ENCODE measurements around the gene FRY. TPM values are rescaled to one million over a fixed set of nuclear protein-coding genes. Genes with fewer than 3 reads are reported as not detected.
A peak's percentile ranks its signal among the peaks of the same experiment; 100 is the strongest.

FRY gene
- total RNA-seq, 1 experiment from 2014 or later: 3.5 TPM

DNA sequence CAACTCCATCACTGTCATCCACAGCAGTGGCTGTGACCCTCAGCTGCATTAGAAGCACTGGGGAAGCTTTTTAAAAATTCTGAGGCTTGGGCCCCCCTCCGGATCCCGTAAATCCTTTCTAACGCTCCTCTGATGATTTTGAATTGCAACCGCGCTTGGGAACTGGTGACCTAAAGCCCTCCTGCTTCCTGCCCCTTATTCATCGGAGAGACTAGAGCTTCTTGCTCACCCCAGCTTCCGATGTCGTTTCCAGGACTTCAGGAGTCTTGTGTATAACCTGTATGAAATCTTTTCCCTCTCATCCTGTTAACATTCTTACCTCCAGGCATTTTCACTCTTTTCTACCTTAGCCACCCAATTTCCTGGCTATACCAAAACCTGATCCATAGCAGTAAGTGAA, 268.8 kb downstream of the FRY start:
- no peak for DNase-seq (ENCODE audit: low read depth)

DNA sequence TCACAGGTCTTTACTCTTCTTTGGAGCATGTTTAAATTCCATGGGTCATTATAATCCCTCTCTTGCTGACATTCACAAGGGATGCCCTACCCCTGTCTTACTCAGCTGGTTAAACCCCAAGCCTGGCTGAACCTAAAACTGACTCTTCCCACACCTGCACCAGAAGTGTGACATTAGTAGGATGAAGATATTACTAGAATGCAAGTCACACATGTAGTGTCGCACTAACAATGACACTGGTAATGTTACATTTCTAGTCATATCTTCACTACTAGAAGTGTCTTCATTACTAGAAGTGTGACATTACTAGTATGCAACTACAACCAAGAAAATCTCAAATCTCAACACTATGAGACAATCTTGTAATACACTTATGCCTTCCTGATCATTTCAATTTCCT, 269.3 kb downstream of the FRY start:
- no peak for DNase-seq (ENCODE audit: low read depth)

DNA sequence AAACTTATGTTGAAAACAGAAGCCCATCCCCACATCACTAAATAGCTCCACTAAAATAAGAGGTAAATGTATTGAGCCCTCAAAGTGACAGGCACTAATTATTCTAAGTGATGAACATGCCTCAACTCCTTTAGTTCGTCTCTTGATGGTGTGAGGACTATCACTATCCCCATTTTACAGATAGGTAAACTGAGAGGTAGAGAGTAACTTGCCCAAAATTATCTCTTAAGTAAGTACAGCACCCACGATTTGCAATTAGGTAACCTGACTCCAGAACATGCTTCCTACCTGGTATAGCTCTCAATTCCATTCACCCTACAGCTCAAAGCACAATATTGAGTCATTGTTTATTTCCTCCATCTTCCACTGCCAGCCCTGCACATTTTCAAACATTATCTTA, 270.9 kb downstream of the FRY start:
- DNase-seq (ENCODE audit: low read depth): no peak

DNA sequence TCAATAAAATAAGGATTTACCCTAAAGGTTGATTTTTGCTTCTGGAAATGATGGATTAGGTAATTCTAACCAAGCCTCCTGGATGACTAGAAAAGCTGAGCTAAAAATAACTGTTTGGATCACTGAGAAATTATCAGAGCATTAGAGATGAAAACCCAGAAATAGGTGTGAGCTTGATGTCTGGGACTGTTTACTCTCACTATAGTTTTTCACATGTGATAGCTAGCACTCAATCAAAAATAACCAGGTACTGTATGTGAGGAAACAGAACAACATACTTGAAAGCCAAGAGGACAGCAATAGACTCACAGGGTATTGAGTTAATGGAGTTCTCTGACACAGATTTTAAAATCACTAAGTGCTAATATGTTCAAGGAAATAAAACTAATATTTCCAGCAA, 274.1 kb downstream of the FRY start:
- no peak for DNase-seq (ENCODE audit: low read depth)

DNA sequence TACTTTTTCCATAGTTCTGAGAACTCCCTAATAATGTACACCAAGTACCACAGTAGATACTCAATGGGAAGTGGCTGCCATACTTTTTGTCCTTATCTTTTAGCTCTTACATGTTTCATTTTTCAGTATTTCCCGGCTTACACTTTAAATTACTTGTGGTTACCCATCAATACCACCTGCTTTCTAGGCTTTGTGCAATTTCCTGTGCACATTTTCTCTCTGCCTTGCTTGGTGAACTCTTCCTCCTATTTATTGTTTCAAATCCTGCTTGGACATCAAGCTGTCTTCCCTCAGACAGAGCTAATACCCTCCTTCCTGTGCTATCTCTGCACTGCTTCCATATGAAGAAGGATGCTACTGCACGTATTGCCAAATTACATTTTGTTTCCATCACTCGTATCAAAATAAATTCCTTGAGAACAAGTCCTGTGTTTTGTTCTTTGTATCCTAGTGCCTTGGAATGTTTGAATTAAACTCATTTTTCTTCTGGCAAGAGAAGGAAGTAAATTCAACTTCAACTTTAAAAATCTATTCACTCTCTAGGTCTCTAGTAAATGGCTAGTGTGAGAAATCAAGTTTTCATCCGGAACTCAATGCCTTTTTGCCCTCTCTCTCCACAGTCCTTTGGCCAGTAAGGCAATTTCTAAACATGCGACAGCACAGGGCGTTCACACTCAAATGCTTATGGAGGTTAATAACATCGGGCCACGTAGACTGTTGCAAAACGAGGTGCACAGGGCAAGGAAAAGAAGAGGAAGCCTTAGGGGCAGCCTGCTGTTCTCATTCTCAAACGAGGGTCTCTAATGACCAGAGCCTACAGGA, 277.9 kb downstream of the FRY start:
- DNase-seq (ENCODE audit: low read depth): no peak

DNA sequence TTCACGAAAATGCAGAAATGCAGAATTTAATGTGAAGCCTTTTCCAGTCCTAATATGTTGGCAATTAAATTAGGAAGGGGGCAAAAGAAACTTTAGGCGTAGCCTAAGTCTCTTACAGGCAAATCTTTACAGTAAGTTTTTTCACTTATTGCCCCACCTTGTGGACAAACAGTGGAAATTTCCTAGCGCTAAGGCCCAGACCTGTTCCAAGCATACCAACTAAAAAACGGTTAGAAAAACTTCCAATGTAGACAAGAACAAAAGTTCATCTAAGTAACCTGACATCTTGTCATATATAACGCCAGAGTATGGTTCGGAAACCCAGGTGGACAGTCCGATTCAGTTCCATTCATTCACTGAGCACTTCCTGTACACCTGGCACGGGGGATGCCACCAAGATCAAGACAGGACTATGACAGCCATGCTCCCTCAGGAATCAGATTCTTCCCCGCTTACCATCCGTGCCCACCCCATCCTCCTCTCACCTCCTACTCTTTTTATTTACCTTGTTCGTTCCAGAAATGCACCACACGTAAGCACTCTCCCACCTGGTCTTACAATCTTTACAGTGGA, 278.6 kb downstream of the FRY start:
- peak; percentile 65 for DNase-seq (ENCODE audit: low read depth)

DNA sequence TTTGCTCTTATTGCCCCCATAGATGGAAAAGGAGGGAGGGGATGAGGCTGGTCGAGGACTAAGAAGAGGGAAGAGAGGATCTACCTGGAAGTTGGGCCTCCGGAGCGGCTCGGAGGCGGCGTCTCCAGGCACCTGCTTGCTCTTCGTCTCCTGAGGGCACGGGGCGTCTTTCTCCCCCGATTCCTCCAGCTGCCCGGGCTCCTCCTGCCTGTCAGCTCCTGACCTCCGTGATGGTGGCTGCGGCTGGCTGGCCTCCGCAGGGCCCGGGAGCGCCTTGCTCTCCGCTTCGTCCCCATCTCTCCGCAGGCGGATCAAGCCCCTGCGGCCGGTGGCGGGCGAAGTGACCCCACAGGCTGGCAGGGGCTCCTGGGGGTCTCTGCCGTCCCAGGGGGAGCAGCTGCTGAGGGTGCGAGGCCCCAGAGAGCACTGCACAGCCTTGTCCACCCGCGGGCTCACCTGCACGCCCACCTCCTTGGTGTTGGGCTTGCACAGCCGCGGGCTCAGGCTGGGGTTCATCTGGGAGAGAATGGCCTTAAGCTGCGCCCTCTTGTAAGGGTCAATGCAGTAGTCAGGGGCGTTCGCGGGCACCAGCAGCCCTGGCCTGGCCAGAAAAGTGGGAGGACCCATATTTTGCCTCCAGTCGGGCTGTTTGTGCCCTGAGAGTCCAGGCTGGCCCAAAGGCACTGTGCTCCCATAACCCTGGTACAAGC, 279.8 kb downstream of the FRY start:
- DNase-seq (ENCODE audit: low read depth): no peak

DNA sequence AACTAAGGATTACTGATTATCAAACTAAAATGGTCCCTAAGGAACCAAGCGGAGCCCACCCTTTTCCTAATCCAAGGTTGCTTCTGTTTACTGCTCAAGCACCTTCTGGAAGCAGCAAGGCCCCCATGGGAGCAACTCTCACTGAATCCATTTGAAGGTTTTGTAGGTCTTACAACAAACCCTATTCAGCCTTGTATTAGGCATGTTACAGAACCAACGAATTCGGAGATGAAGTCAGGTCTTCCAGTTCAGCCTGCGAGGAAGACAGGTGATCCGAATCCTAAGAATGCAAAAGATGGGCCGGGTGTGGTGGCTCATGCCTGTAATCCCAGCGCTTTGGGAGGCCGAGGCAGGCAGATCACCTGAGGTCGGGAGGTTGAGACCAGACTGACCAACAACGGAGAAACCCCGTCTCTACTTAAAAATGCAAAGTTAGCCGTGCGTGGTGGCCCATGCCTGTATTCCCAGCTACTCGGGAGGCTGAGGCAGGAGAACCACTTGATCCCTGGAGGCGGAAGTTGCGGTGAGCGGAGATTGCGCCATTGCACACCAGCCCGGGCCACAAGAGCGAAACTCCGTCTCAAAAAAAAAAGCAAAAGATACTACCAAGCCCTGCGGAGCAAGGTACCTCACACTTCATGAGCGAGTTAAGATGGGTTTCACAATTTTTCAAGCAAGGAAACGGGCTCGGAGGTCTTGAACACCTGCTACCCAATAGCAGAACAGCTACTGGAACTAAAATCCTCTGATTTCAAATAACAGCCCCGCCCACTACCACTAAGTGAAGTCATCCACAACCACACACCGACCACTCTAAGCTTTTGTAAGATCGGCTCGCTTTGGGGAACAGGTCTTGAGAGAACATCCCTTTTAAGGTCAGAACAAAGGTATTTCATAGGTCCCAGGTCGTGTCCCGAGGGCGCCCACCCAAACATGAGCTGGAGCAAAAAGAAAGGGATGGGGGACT, 283.0 kb downstream of the FRY start:
- no peak for DNase-seq (ENCODE audit: low read depth)

DNA sequence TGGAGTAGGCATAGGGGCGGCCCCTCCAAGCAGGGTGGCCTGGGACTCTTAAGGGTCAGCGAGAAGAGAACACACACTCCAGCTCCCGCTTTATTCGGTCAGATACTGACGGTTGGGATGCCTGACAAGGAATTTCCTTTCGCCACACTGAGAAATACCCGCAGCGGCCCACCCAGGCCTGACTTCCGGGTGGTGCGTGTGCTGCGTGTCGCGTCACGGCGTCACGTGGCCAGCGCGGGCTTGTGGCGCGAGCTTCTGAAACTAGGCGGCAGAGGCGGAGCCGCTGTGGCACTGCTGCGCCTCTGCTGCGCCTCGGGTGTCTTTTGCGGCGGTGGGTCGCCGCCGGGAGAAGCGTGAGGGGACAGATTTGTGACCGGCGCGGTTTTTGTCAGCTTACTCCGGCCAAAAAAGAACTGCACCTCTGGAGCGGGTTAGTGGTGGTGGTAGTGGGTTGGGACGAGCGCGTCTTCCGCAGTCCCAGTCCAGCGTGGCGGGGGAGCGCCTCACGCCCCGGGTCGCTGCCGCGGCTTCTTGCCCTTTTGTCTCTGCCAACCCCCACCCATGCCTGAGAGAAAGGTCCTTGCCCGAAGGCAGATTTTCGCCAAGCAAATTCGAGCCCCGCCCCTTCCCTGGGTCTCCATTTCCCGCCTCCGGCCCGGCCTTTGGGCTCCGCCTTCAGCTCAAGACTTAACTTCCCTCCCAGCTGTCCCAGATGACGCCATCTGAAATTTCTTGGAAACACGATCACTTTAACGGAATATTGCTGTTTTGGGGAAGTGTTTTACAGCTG, 283.9 kb downstream of the FRY start, which contains the start of the genes BRCA2 and ZAR1L:
Gene BRCA2 (plus strand): TSS at position 271 of the 790 bp plus-strand sequence. CDS start 953 bp downstream, outside the sequence.
Gene ZAR1L (minus strand): TSS at position 126 of the 790 bp plus-strand sequence. CDS start 3,438 bp downstream, outside the sequence.
- peak; percentile 87 for DNase-seq (ENCODE audit: low read depth)

DNA sequence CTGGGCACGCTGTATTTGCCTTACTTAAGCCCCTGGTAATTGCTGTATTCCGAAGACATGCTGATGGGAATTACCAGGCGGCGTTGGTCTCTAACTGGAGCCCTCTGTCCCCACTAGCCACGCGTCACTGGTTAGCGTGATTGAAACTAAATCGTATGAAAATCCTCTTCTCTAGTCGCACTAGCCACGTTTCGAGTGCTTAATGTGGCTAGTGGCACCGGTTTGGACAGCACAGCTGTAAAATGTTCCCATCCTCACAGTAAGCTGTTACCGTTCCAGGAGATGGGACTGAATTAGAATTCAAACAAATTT, 284.4 kb downstream of the FRY start:
- DNase-seq (ENCODE audit: low read depth): no peak

DNA sequence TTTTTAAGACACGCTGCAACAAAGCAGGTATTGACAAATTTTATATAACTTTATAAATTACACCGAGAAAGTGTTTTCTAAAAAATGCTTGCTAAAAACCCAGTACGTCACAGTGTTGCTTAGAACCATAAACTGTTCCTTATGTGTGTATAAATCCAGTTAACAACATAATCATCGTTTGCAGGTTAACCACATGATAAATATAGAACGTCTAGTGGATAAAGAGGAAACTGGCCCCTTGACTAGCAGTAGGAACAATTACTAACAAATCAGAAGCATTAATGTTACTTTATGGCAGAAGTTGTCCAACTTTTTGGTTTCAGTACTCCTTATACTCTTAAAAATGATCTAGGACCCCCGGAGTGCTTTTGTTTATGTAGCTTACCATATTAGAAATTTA, 284.9 kb downstream of the FRY start:
- DNase-seq (ENCODE audit: low read depth): no peak

DNA sequence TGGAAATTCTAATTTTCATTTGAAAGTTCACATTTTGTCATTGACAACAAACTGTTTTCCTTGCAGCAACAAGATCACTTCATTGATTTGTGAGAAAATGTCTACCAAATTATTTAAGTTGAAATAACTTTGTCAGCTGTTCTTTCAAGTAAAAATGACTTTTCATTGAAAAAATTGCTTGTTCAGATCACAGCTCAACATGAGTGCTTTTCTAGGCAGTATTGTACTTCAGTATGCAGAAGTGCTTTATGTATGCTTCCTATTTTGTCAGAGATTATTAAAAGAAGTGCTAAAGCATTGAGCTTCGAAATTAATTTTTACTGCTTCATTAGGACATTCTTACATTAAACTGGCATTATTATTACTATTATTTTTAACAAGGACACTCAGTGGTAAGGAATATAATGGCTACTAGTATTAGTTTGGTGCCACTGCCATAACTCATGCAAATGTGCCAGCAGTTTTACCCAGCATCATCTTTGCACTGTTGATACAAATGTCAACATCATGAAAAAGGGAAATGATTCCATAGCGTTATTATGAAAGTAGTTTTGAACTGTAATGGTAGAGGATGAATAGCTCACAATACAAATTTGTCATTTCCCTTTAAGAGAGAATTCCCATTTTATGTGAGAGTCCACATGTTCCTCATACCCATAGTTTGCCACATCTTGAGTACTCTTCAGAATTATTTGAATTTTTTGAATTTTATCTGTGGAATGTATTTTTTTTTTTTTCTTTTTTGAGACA, 286.3 kb downstream of the FRY start:
- no peak for DNase-seq (ENCODE audit: low read depth)

DNA sequence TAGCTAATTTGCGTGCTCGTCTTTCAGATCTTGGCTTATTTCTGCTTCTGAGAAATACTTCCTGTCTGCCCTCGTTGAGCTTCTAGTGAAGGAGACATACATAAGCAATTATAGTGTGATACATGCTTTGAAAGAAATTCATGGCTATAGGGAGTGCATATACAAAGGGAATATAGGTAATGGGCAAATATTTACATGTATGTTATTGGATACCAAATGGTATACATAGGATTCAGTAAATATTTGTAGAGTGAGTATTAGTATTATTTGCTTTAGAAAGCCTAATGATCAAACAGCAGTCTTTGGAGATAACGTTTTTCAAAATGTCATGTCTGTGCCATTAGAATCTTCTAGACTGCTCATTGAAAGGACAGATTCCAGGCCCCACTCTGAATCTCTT, 289.0 kb downstream of the FRY start:
- DNase-seq (ENCODE audit: low read depth): no peak

DNA sequence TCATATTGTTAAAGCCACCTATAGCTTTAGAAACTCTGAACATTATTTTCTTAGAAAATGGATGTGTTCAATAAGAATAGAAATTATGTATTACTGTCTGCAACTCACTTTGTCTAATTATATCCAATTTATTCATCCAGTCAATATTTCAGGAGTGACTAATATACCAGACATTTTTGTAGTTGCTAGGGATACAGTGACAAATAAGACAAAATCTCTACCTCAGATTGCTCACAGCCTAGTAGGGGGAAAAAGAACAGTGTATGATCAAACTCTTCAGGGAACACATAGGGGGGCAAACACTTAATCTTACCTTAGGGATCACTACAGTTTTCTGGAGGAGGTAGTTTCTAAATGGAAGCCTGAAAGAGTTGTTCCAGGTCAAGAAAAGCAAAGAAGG, 292.3 kb downstream of the FRY start:
- peak; percentile 63 for DNase-seq (ENCODE audit: low read depth)

DNA sequence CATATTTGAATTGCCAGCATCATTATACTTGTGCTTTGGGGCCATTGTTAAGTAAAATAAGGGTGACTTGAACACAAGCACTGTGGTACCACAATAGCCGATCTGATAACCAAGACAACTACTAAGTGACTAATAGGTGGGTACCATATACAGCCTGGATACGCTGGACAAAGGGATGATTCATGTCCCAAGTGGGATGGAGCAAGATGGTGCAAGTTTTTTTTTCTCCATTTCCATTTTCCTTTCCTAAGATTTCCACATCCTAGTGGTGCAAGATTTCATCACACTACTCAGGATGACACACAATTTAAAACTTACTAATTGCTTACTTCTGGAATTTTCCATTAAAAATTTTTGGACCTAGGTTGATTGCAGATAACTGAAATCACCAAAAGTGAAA, 298.9 kb downstream of the FRY start:
- DNase-seq (ENCODE audit: low read depth): peak; percentile 70

DNA sequence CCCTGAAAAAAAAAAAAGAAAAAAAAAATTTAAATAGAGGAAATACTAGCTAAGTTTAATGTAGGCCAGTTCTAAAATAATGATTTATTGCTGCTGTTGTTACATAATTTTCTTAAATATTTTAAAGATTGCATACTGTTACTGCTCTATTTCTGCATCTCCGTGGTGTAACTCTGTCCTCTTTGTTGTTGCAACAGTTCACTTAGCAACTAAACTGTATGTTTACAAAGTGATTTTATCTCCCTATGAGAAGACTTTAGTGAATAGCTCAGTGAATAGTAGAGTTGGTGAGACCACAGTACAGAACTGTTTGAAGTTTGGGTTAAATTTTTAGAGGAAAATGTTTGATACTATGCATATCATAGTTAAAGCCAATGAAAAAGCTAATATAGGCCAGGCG, 303.1 kb downstream of the FRY start:
- no peak for DNase-seq (ENCODE audit: low read depth)

DNA sequence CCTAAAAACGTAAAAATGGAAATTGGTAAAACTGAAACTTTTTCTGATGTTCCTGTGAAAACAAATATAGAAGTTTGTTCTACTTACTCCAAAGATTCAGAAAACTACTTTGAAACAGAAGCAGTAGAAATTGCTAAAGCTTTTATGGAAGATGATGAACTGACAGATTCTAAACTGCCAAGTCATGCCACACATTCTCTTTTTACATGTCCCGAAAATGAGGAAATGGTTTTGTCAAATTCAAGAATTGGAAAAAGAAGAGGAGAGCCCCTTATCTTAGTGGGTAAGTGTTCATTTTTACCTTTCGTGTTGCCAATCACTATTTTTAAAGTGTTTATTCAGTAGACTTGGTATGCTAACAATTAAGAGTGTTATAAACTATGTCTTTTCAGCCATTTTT, 309.3 kb downstream of the FRY start:
- no peak for DNase-seq (ENCODE audit: low read depth)

DNA sequence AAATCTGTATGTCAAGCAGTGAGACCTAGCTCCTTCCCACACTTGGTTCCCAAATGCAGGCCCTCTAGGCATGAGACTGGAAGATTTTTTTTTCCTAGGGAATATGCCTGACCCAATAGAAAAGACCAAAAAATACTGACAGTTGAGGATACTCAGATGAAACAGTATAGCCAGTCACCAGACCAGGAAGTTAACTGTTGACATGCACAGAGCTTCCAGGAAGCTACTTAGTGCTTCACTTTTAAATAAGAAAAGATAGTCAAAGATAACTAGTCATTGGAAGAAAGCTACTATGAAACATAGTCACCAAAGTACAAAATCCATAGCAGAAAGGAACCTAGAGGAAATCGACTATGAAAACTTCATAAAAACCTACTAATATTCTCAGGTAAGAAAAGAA, 316.1 kb downstream of the FRY start:
- DNase-seq (ENCODE audit: low read depth): no peak
